HL-60 (cell line): ENCODE measurements around the gene NINJ2.
A peak's percentile ranks its signal among the peaks of the same experiment; 100 is the strongest.

Source experiments
- DNase-seq, 2 experiments: peaks; one replicate each; pipeline ENCODE4 v3.0.0-alpha.2; 2010 to 2020; ENCODE audit warnings: low read depth in 1 of 2, low spot score in 1 of 2
- H3K27ac ChIP-seq: fragments of 250-450 bp; sonication (Bioruptor Pico); replicated peaks from 2 replicates; pipeline ENCODE4 v1.5.1; 2020; ENCODE audit warnings: mild to moderate bottlenecking, moderate library complexity
- H3K27me3 ChIP-seq: fragments of 250-450 bp; sonication (Bioruptor Pico); 2 replicates; pipeline ENCODE4 v1.5.1; 2021; ENCODE audit warnings: mild to moderate bottlenecking, moderate library complexity; ENCODE audit not compliant: insufficient read depth, poor library complexity, severe bottlenecking
- H3K4me3 ChIP-seq: replicated peaks from 2 replicates; pipeline ENCODE4 v1.5.1; 2011; ENCODE audit warnings: mild to moderate bottlenecking, control low read depth, low read length; ENCODE audit not compliant: insufficient read depth
- GABPA ChIP-seq: IDR thresholded peaks from 2 replicates; pipeline ENCODE4 v1.6.1; 2012; ENCODE audit warnings: low read depth
- POLR2AphosphoS5 ChIP-seq: IDR thresholded peaks from 2 replicates; pipeline ENCODE4 v1.6.1; 2012; ENCODE audit warnings: low read depth
- SPI1 ChIP-seq: IDR thresholded peaks from 2 replicates; pipeline ENCODE4 v1.6.1; 2012; ENCODE audit warnings: low read depth, mild to moderate bottlenecking, borderline replicate concordance
- TF ChIP-seq, protein P1 (sequence below): IDR thresholded peaks from 2 replicates; pipeline ENCODE4 v1.6.1; 2012; ENCODE audit warnings: low read depth; ENCODE audit not compliant: insufficient replicate concordance
- TF ChIP-seq, protein P2 (sequence below): IDR thresholded peaks from one replicate; pipeline ENCODE4 v1.5.1; 2011; ENCODE audit warnings: low read length, control low read depth, inconsistent platforms; ENCODE audit not compliant: insufficient read depth

The NINJ2 gene

DNA sequence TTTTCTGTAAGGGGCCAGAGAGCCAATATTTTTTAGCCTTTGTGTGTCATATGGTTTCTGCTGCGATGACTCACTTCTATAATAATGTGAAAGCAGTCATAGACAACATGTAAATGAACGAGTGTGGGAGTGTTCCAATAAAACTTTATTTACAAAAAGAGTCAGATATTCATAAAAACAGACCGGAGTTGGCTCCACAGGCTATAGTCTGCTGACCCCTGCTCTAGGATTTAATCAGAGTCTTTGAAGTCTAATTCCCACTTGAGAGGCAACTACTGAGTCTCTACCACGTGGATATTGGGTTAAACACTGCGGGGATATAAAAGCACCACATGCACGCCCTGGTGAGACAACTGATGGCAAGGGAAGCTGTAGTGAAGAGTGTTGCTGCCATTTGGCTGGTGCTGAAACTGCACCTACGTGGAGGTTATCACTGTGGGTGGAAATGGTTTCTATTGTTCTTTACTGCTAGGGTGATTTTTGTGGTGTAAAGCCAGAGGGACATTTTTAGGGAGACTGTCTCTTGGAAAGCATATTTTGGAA lies 3.6 kb upstream of the NINJ2 start:
- no peak overlapping the region for H3K27ac ChIP-seq
- no peak for DNase-seq
- TF ChIP-seq SPI1 (no peak), GABPA (no peak), POLR2AphosphoS5 (no peak)
- TF ChIP-seq, protein P1, sequence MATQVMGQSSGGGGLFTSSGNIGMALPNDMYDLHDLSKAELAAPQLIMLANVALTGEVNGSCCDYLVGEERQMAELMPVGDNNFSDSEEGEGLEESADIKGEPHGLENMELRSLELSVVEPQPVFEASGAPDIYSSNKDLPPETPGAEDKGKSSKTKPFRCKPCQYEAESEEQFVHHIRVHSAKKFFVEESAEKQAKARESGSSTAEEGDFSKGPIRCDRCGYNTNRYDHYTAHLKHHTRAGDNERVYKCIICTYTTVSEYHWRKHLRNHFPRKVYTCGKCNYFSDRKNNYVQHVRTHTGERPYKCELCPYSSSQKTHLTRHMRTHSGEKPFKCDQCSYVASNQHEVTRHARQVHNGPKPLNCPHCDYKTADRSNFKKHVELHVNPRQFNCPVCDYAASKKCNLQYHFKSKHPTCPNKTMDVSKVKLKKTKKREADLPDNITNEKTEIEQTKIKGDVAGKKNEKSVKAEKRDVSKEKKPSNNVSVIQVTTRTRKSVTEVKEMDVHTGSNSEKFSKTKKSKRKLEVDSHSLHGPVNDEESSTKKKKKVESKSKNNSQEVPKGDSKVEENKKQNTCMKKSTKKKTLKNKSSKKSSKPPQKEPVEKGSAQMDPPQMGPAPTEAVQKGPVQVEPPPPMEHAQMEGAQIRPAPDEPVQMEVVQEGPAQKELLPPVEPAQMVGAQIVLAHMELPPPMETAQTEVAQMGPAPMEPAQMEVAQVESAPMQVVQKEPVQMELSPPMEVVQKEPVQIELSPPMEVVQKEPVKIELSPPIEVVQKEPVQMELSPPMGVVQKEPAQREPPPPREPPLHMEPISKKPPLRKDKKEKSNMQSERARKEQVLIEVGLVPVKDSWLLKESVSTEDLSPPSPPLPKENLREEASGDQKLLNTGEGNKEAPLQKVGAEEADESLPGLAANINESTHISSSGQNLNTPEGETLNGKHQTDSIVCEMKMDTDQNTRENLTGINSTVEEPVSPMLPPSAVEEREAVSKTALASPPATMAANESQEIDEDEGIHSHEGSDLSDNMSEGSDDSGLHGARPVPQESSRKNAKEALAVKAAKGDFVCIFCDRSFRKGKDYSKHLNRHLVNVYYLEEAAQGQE, result peak; percentile 25
- TF ChIP-seq, protein P2, sequence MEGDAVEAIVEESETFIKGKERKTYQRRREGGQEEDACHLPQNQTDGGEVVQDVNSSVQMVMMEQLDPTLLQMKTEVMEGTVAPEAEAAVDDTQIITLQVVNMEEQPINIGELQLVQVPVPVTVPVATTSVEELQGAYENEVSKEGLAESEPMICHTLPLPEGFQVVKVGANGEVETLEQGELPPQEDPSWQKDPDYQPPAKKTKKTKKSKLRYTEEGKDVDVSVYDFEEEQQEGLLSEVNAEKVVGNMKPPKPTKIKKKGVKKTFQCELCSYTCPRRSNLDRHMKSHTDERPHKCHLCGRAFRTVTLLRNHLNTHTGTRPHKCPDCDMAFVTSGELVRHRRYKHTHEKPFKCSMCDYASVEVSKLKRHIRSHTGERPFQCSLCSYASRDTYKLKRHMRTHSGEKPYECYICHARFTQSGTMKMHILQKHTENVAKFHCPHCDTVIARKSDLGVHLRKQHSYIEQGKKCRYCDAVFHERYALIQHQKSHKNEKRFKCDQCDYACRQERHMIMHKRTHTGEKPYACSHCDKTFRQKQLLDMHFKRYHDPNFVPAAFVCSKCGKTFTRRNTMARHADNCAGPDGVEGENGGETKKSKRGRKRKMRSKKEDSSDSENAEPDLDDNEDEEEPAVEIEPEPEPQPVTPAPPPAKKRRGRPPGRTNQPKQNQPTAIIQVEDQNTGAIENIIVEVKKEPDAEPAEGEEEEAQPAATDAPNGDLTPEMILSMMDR, result no peak
- H3K4me3 ChIP-seq, result no peak overlapping the region
- no peaks in the 10 kb centered on the region for H3K27me3 ChIP-seq

DNA sequence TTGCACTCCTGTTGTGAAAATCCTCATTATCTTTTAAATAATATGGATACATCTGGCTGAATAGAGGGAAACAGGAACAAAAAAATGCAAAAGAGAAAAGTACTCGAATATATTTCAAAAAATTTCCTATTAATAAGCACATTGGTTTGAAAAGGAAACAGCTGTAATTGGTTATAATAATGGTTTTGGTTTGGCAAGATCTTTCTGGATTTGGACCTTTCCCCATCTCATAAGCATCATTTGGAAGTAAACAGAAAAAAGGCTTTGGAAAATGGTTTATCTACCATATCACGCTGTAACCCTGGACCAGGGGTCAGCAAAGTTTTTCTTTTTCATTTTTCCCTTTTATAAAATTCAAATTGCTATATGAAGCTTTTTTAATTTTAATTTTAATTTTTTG lies 2.8 kb upstream of the NINJ2 start:
- TF ChIP-seq, protein P2, result no peak
- TF ChIP-seq POLR2AphosphoS5, result no peak
- no peak for TF ChIP-seq GABPA
- no peak for DNase-seq
- no peak overlapping the region for H3K27ac ChIP-seq
- no peaks in the 10 kb centered on the region for H3K27me3 ChIP-seq
- H3K4me3 ChIP-seq, result no peak overlapping the region

DNA sequence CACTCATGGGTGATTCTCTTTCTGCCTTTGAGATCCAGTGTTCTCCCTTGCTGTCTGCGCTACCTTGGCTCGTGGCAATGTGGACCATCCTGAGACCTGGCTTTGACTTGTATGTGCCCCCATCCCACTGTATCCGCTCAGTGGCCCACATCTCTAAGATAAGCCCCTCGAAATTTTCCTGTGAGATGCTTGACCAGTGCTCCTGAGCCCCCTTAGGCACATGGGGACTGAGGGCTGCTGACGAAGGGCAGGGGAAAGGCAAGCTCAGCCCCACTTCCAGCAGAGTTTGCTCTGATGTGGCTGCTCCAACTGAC lies 1.5 kb upstream of the NINJ2 start:
- Histone ChIP-seq H3K4me3 (no peak overlapping the region), H3K27ac (no peak overlapping the region), H3K27me3 (no peaks in the 10 kb centered on the region)
- DNase-seq, result no peak
- TF ChIP-seq SPI1 (no peak), POLR2AphosphoS5 (no peak), GABPA (no peak)
- TF ChIP-seq, protein P1, result no peak
- TF ChIP-seq, protein P2, result no peak
